GM06990 (cell line): Measurements from ENCODE around the gene MYL5.

Experiments used
- DNase-seq: peaks from one replicate; pipeline ENCODE4 v3.0.0-alpha.2; 2011; ENCODE audit not compliant: insufficient read length; ENCODE audit errors: extremely low read depth
- H3K27me3 ChIP-seq: replicated peaks from 2 replicates; pipeline ENCODE4 v1.6.0; 2011; ENCODE audit warnings: low read length; ENCODE audit not compliant: control insufficient read depth, insufficient read depth
- H3K36me3 ChIP-seq: 2 replicates; pipeline ENCODE4 v1.5.1; 2011; ENCODE audit warnings: low read length; ENCODE audit not compliant: control insufficient read depth, insufficient read depth
- H3K4me3 ChIP-seq: replicated peaks from 2 replicates; pipeline ENCODE4 v1.5.1; 2011; ENCODE audit warnings: low read depth, mild to moderate bottlenecking, control low read depth, low read length
- CTCF ChIP-seq: IDR thresholded peaks from 2 replicates; pipeline ENCODE4 v1.5.1; 2011; ENCODE audit warnings: low read length, control low read depth, mild to moderate bottlenecking, inconsistent platforms; ENCODE audit not compliant: insufficient read depth, poor library complexity, severe bottlenecking

Gene MYL5

GRCh38 chr4:658681-659667 is 15.4 kb upstream of the MYL5 start:
- no peaks in the 10 kb centered on the region for H3K36me3 ChIP-seq
- no peaks in the 10 kb centered on the region for H3K27me3 ChIP-seq
- no peak overlapping the region for H3K4me3 ChIP-seq
- DNase-seq = no peak
- TF ChIP-seq CTCF = no peak

GRCh38 chr4:659851-660250 is 14.5 kb upstream of the MYL5 start:
- Histone ChIP-seq H3K36me3 (no peaks in the 10 kb centered on the region), H3K27me3 (no peaks in the 10 kb centered on the region), H3K4me3 (no peak overlapping the region)
- DNase-seq = no peak
- no peak for TF ChIP-seq CTCF

- no peaks in the 10 kb centered on the region for H3K27me3 ChIP-seq
- no peak for DNase-seq
- H3K36me3 ChIP-seq = no peaks in the 10 kb centered on the region
- no peak for TF ChIP-seq CTCF
- no peak overlapping the region for H3K4me3 ChIP-seq
Measured at GRCh38 chr4:660401-660800, 13.9 kb upstream of the MYL5 start.

- TF ChIP-seq CTCF = no peak
- Histone ChIP-seq H3K36me3 (no peaks in the 10 kb centered on the region), H3K27me3 (no peaks in the 10 kb centered on the region), H3K4me3 (no peak overlapping the region)
- DNase-seq = no peak
Measured at GRCh38 chr4:661231-661630, 13.1 kb upstream of the MYL5 start.

GRCh38 chr4:661881-662761 is 12.2 kb upstream of the MYL5 start:
- H3K36me3 ChIP-seq = no peaks in the 10 kb centered on the region
- no peak for DNase-seq
- TF ChIP-seq CTCF = no peak
- no peak overlapping the region for H3K4me3 ChIP-seq
- no peaks in the 10 kb centered on the region for H3K27me3 ChIP-seq
